Measurements from ENCODE around the gene BICD1. TPM values are rescaled to one million over a fixed set of nuclear protein-coding genes. Genes with fewer than 3 reads are reported as not detected.

Gene BICD1
- total RNA-seq, 6 donors from 2014 or later, result 11.3 to 44.0 (median 15.4) TPM

GRCh38 chr12:32382226-32382625, 275.6 kb downstream of the BICD1 start:
- no peak for DNase-seq
- whole genome bisulfite sequencing, 2 donors, result 93 to 95% methylated on average over 2 of the region's 2 CpGs
- no peak for TF ChIP-seq POLR2AphosphoS5 (IDR thresholded peaks at IDR 0.05)
- no peak for TF ChIP-seq EP300 (IDR thresholded peaks at IDR 0.05)
- no peak for TF ChIP-seq POLR2A (IDR thresholded peaks at IDR 0.05)
- TF ChIP-seq, protein P1, sequence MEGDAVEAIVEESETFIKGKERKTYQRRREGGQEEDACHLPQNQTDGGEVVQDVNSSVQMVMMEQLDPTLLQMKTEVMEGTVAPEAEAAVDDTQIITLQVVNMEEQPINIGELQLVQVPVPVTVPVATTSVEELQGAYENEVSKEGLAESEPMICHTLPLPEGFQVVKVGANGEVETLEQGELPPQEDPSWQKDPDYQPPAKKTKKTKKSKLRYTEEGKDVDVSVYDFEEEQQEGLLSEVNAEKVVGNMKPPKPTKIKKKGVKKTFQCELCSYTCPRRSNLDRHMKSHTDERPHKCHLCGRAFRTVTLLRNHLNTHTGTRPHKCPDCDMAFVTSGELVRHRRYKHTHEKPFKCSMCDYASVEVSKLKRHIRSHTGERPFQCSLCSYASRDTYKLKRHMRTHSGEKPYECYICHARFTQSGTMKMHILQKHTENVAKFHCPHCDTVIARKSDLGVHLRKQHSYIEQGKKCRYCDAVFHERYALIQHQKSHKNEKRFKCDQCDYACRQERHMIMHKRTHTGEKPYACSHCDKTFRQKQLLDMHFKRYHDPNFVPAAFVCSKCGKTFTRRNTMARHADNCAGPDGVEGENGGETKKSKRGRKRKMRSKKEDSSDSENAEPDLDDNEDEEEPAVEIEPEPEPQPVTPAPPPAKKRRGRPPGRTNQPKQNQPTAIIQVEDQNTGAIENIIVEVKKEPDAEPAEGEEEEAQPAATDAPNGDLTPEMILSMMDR (IDR thresholded peaks at IDR 0.05), result no peak
- Histone ChIP-seq H3K9me3 (no peaks in the 10 kb centered on the region), H3K36me3 (no peaks in the 10 kb centered on the region), H3K4me1 (no peaks in the 10 kb centered on the region), H3K27ac (no peak overlapping the region), H3K4me3 (no peak overlapping the region), H3K27me3 (no peaks in the 10 kb centered on the region)
- ATAC-seq (ENCODE audit: low FRiP score in 2 of 2), result no peak

GRCh38 chr12:32390572-32391219, 284.0 kb downstream of the BICD1 start:
- peak overlapping the region in 1 of 4 donors; percentile 48 for H3K27ac ChIP-seq
- no peaks in the 10 kb centered on the region for H3K36me3 ChIP-seq
- H3K4me3 ChIP-seq, result peak overlapping the region in 3 of 4 donors; percentile 34 to 50 (median 50)
- TF ChIP-seq POLR2A (IDR thresholded peaks at IDR 0.05) (peak in 1 of 4 donors; percentile 25), POLR2AphosphoS5 (IDR thresholded peaks at IDR 0.05) (no peak)
- H3K9me3 ChIP-seq, result no peaks in the 10 kb centered on the region
- H3K4me1 ChIP-seq, result peaks cover 0 to 9% (median 0%) of the 10 kb centered on the region in 4 donors
- H3K27me3 ChIP-seq, result no peaks in the 10 kb centered on the region
- ATAC-seq (ENCODE audit: low FRiP score in 2 of 2) (peak in 1 of 2 donors; percentile 75), DNase-seq (peak; percentile 55 to 90)
- whole genome bisulfite sequencing, 2 donors, result 66 to 68% methylated on average over 18 to 35 of the region's 47 CpGs

DNA sequence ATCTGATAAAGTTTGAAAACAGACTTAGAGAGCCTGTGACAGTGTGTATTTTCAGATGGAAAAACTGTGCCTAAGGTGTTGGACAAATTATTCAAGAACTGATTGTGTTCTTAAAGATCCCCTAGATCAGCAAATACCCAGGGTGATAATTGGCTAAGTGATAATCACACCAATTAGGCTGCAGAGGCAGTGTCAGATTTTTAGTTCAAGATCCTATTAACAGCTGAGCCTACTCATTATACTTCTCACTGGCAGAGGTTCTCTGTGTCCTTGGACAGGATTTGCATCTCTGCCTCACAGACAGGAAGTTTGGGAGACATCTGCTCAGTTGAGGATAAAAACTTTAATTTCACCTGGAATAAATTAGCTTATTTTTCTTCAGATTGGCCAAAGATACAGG, 288.4 kb downstream of the BICD1 start:
- no peak overlapping the region for H3K27ac ChIP-seq
- H3K4me3 ChIP-seq, result no peak overlapping the region
- TF ChIP-seq, protein P1 (IDR thresholded peaks at IDR 0.05), result no peak
- TF ChIP-seq POLR2A (IDR thresholded peaks at IDR 0.05), result no peak
- no peak for TF ChIP-seq EP300 (IDR thresholded peaks at IDR 0.05)
- TF ChIP-seq POLR2AphosphoS5 (IDR thresholded peaks at IDR 0.05), result no peak
- H3K27me3 ChIP-seq, result peaks cover 0 to 4% (median 0%) of the 10 kb centered on the region in 4 donors
- ATAC-seq (ENCODE audit: low FRiP score in 2 of 2) (no peak), DNase-seq (no peak)
- H3K4me1 ChIP-seq, result peaks cover 5 to 21% (median 10%) of the 10 kb centered on the region in 4 donors
- no peaks in the 10 kb centered on the region for H3K9me3 ChIP-seq
- no peaks in the 10 kb centered on the region for H3K36me3 ChIP-seq

GRCh38 chr12:32397696-32398095, 291.0 kb downstream of the BICD1 start:
- ATAC-seq (ENCODE audit: low FRiP score in 2 of 2) (no peak), DNase-seq (no peak)
- no peaks in the 10 kb centered on the region for H3K36me3 ChIP-seq
- H3K27me3 ChIP-seq, result peaks cover 0 to 4% (median 0%) of the 10 kb centered on the region in 4 donors
- H3K4me3 ChIP-seq, result no peak overlapping the region
- 63 to 68% methylated on average over 4 of the region's 4 CpGs for WGBS, 2 donors
- H3K27ac ChIP-seq, result no peak overlapping the region
- H3K9me3 ChIP-seq, result no peaks in the 10 kb centered on the region
- peaks cover 5 to 30% (median 20%) of the 10 kb centered on the region in 4 donors for H3K4me1 ChIP-seq
- no peak for TF ChIP-seq POLR2AphosphoS5 (IDR thresholded peaks at IDR 0.05)
- TF ChIP-seq EP300 (IDR thresholded peaks at IDR 0.05), result no peak
- TF ChIP-seq, protein P1 (IDR thresholded peaks at IDR 0.05), result no peak
- TF ChIP-seq POLR2A (IDR thresholded peaks at IDR 0.05), result no peak

DNA sequence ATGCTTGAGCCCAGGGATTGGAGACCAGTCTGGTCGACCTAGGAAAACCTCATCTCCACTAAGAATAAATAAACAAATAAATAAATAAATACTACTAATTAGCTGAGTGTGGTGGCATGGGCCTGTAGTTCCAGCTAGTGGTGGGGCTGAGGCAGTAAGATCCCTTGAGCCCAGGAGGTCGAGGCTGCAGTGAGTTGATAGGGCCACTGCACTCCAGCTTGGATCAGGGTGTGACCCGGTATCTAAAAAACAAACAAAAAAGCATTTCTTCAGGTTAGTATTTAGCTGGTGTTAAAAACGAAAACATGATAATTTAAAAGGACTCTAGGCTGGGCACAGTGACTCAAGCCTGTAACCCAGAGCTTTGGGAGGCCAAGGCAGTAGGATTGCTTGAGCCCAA, 291.5 kb downstream of the BICD1 start:
- DNase-seq (no peak), ATAC-seq (ENCODE audit: low FRiP score in 2 of 2) (no peak)
- WGBS, 2 donors, result 90% methylated on average over 4 of the region's 4 CpGs
- no peaks in the 10 kb centered on the region for H3K9me3 ChIP-seq
- TF ChIP-seq POLR2AphosphoS5 (IDR thresholded peaks at IDR 0.05), result no peak
- no peak overlapping the region for H3K4me3 ChIP-seq
- H3K36me3 ChIP-seq, result no peaks in the 10 kb centered on the region
- H3K27me3 ChIP-seq, result peaks cover 0 to 4% (median 0%) of the 10 kb centered on the region in 4 donors
- peaks cover 5 to 32% (median 20%) of the 10 kb centered on the region in 4 donors for H3K4me1 ChIP-seq
- H3K27ac ChIP-seq, result peak overlapping the region in 2 of 4 donors; percentile 90 to 91
